ENCODE data around the gene SPATA33.
"Not testable (repeated sequence)": the region's sequence is repeated elsewhere in the genome, so short reads cannot be mapped to it uniquely, and the experiment has no call there.

Gene SPATA33

DNA sequence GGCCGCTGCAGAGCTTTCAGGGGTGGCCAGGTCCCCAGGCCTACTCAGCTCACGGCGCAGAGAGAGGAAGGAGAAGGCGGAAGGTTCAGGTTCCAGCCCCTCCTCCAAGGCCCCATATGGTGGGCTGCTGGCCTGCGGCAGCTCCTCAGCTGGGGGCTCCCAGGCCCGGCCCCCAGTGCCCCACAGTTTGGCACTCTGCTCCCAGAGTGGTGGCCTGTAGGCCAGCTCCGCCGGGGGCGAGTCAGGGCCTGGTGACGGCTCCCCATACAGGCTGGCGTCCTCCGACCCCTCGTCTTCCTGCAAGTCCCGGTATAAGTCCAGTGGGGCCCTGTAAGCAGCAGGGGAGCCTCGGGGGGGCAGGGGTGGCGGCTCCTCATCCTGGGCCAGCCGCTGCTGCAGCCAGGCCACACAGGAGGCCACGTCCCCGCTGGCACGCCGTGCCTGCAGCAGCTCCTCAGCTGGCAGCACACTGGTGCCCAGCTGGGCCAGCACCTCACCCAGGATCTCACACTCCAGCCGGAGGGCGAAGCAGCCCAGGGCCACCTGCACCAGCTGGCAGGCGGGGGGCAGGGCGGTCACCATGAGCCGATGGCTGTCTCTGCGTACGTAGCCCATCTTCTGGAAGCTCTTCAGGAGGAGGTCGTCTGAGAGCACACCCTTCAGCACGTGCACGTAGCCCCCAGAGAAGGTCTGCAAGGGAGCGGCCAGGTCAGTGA, 40.1 kb downstream of the SPATA33 start:
- Histone ChIP-seq H3K4me1 (ENCODE audit: insufficient read depth, low read length) (peaks cover 8% of the 10 kb centered on the region), H3K36me3 (ENCODE audit: insufficient read depth, low read length) (peaks cover 13% of the 10 kb centered on the region), H3K9me3 (ENCODE audit: low read length) (no peaks in the 10 kb centered on the region), H3K9ac (ENCODE audit: low read length) (no peak overlapping the region), H3K4me3 (ENCODE audit: low read depth in 1 of 2, low read length in 2 of 2) (no peak overlapping the region), H3K27ac (ENCODE audit: low read depth, low read length) (no peak overlapping the region), H3K27me3 (ENCODE audit: control insufficient read depth in 1 of 2, insufficient read depth in 2 of 2, low read length in 2 of 2) (peaks cover 0 to 21% of the 10 kb centered on the region in 2 donors)

DNA sequence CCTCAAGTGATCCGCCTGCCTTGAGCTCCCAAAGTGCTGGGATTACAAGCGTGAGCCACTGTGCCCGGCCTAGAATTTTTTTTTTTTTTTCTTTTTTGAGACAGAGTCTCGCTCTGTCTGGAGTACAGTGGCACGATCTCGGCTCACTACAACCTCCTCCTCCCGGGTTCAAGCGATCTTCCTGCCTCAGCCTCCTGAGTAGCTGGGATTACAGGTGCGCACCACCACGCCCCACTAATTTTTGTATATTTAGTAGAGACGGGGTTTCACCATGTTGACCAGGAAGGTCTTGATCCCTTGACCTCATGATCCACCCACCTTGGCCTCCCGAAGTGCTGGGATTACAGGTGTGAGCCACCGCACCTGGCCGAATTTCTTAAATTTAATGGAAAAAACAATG, 41.1 kb downstream of the SPATA33 start:
- not testable (repeated sequence) for H3K4me3 ChIP-seq (ENCODE audit: low read depth in 1 of 2, low read length in 2 of 2); H3K9me3 ChIP-seq (ENCODE audit: low read length); H3K36me3 ChIP-seq (ENCODE audit: insufficient read depth, low read length)

DNA sequence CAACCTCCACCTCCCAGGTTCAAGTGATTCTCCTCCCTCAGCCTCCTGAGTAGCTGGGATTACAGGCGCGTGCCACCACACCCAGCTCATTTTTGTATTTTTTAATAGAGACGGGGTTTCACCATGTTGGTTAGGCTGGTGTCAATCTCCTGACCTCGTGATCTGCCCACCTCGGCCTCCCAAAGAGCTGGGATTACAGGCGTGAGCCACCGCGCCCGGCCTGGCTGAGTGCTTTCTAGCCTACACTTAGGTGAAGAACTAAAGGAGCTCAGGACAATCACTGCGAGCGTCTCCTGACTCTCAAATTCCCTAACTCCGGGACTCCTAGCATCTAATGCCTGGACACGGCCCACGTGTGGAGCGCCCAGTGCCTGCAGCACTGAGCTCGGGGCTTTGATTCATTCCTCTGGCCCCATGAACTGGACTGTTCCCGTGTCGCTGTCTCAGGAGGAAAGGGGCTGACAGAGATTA, 42.0 kb downstream of the SPATA33 start:
- not testable (repeated sequence) for H3K9ac ChIP-seq (ENCODE audit: low read length); H3K27ac ChIP-seq (ENCODE audit: low read depth, low read length); H3K4me1 ChIP-seq (ENCODE audit: insufficient read depth, low read length); H3K36me3 ChIP-seq (ENCODE audit: insufficient read depth, low read length); H3K4me3 ChIP-seq (ENCODE audit: low read depth in 1 of 2, low read length in 2 of 2); H3K9me3 ChIP-seq (ENCODE audit: low read length)
- peaks cover 0 to 34% of the 10 kb centered on the region in 2 donors for H3K27me3 ChIP-seq (ENCODE audit: control insufficient read depth in 1 of 2, insufficient read depth in 2 of 2, low read length in 2 of 2)

More for the DNA sequence above, 41.1 kb downstream of the SPATA33 start:
- not testable (repeated sequence) for H3K4me1 ChIP-seq (ENCODE audit: insufficient read depth, low read length); H3K27ac ChIP-seq (ENCODE audit: low read depth, low read length); H3K9ac ChIP-seq (ENCODE audit: low read length)
- H3K27me3 ChIP-seq (ENCODE audit: control insufficient read depth in 1 of 2, insufficient read depth in 2 of 2, low read length in 2 of 2), result peaks cover 0 to 27% of the 10 kb centered on the region in 2 donors

DNA sequence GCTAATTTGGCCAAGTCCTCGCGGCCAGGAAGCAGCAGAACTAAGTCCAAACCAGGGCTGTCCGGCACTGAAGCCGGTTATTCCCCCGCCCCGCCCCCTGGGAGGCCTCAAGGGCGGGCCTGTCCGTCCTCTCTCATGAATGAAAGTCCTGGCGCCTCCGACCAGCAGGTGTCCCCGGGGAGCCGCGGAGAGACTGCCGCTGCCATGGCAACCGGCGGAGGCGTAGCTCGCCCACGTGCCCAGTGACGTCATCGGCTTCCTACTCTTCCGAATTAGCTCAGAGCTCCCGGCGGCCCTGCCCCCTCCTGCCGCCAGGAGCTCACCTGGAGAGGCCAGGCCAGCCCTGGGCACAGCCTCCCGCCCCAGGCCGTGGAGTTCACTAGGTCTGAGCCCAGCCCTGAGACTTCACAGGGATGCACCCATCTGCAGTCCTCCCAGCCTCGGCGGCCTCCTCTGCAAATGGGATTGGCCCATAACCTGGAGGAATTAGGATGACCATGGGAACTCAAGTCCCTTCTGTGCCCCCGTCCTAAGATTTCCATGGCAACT, 42.5 kb downstream of the SPATA33 start:
- peak overlapping the region; percentile 24 to 58 for H3K4me3 ChIP-seq (ENCODE audit: low read depth in 1 of 2, low read length in 2 of 2)
- H3K9me3 ChIP-seq (ENCODE audit: low read length), result no peaks in the 10 kb centered on the region
- no peaks in the 10 kb centered on the region for H3K36me3 ChIP-seq (ENCODE audit: insufficient read depth, low read length)
- peaks cover 8% of the 10 kb centered on the region for H3K4me1 ChIP-seq (ENCODE audit: insufficient read depth, low read length)
- peaks cover 0 to 39% of the 10 kb centered on the region in 2 donors for H3K27me3 ChIP-seq (ENCODE audit: control insufficient read depth in 1 of 2, insufficient read depth in 2 of 2, low read length in 2 of 2)
- peak overlapping the region; percentile 1 for H3K27ac ChIP-seq (ENCODE audit: low read depth, low read length)
- H3K9ac ChIP-seq (ENCODE audit: low read length), result no peak overlapping the region

DNA sequence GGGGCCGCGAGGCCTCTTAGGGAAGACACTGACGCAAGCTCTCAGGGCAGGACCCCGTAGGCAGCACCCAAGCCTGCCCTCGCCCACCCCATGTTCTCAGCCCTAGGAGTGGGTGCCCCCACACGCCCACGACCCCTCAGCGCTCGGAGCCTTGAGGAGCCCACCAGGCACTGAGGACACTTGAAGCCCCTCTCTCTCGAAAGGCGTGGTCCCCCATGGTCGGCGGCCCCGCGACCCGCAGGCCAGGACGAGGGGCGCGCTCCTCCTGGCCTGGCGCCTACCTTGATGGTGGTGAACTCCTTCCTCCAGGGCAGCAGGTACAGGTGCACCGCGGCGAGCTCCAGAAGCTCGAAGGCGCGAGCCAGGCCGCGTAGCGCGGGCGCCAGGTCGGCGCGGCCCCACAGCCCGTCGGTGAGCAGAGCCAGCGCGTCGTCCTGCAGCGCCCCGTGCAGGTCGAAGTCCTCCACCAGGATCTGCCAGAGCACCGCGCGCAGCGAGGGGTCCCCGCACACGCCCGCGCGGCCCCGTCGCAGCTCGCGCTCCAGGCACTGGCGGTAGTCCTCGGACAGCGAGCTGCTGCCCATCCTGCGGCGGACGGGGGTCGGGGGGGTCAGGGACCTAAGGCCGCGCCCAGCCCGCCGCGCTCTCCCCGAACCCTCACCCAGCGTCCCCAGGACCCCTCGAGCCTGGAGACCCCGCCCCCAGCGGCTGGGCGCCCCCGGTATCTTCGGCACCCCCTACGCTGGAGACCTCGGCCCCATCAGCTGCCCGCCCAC, 43.2 kb downstream of the SPATA33 start:
- H3K4me1 ChIP-seq (ENCODE audit: insufficient read depth, low read length), result peaks cover 8% of the 10 kb centered on the region
- no peak overlapping the region for H3K9ac ChIP-seq (ENCODE audit: low read length)
- no peaks in the 10 kb centered on the region for H3K9me3 ChIP-seq (ENCODE audit: low read length)
- peak overlapping the region; percentile 24 to 58 for H3K4me3 ChIP-seq (ENCODE audit: low read depth in 1 of 2, low read length in 2 of 2)
- no peaks in the 10 kb centered on the region for H3K36me3 ChIP-seq (ENCODE audit: insufficient read depth, low read length)
- peaks cover 0 to 40% of the 10 kb centered on the region in 2 donors for H3K27me3 ChIP-seq (ENCODE audit: control insufficient read depth in 1 of 2, insufficient read depth in 2 of 2, low read length in 2 of 2)
- peak overlapping the region; percentile 1 for H3K27ac ChIP-seq (ENCODE audit: low read depth, low read length)

DNA sequence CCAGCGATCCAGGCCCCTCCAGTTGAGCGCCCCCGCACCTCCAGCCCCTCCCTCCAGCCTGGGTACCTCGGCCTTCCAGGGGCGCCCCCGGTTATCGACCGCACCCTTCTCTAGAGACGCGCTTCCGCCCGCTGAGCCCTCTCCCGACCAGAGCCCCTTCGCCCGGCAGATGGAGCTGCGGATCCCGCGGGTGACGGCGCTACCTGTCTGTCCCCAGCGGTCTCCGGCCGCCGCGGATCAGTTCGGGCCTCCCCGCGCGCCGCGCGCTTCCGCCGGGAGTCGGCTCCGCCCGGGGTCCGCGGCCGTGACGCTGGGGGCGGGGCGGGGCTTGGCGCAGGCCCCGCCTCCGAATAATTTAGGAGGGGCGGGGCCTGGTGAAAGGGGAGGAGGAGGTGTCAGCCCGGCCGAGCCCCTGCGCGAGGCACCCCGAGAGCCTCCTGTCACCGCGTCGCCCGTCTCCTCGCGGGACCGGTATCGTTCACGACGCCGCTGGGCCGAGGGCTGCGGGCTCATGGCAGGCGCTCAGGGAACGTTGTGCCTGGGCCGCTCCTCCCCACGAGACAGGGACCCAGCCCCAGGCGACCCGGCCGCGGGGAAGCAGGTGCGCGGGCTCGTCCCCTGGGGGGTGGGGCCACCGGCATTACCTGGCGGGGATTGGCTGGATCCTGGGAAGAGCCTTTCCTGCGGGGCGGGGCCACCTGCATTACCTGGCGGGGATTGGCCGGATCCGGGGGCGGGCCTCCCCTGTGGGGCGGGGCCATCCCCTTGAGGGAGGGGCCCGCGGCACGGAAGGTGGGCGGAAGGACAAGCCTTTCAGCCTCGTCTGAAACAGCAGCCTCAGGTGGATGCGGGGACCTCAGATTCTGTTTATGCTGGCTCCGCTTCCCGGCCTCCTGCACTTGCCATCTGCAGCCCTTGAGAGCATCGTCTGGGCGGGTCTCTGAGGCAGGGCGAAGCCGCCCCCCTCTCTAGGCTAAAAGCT, 44.1 kb downstream of the SPATA33 start, which contains the start of gene SPATA2L:
Gene SPATA2L, minus strand, starts transcription at position 281 of the 982 bp plus-strand sequence. CDS start 473 bp downstream, outside the sequence.
- Histone ChIP-seq H3K36me3 (ENCODE audit: insufficient read depth, low read length) (no peaks in the 10 kb centered on the region), H3K27me3 (ENCODE audit: control insufficient read depth in 1 of 2, insufficient read depth in 2 of 2, low read length in 2 of 2) (peaks cover 0 to 40% of the 10 kb centered on the region in 2 donors), H3K4me1 (ENCODE audit: insufficient read depth, low read length) (peaks cover 8% of the 10 kb centered on the region), H3K9ac (ENCODE audit: low read length) (no peak within 1 kb of the TSS), H3K27ac (ENCODE audit: low read depth, low read length) (peak within 1 kb of the TSS; percentile 1), H3K4me3 (ENCODE audit: low read depth in 1 of 2, low read length in 2 of 2) (peak within 1 kb of the TSS; percentile 50 to 58), H3K9me3 (ENCODE audit: low read length) (no peaks in the 10 kb centered on the region)

DNA sequence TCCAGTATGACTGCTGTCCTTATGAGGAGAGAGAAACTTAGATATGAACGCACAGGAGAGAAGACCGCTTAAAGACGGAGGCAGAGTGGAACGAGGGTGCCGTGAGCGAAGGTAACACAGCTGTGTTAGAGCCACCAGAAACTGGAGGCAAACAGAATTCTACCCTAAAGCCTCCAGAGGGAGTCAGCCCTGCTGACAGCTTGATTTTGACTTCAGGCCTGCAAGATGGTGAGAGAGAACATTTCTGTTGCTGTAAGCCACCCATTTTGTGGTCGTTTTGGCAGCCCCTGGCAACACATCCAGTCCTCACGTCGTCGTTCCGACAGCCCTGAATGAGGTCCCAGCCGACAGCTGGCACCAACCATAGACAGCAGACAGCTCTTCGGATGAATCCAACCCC, 46.6 kb downstream of the SPATA33 start:
- Histone ChIP-seq H3K27me3 (ENCODE audit: control insufficient read depth in 1 of 2, insufficient read depth in 2 of 2, low read length in 2 of 2) (peaks cover 0 to 40% of the 10 kb centered on the region in 2 donors), H3K9me3 (ENCODE audit: low read length) (no peaks in the 10 kb centered on the region), H3K36me3 (ENCODE audit: insufficient read depth, low read length) (no peaks in the 10 kb centered on the region), H3K4me1 (ENCODE audit: insufficient read depth, low read length) (peaks cover 8% of the 10 kb centered on the region), H3K9ac (ENCODE audit: low read length) (no peak overlapping the region), H3K27ac (ENCODE audit: low read depth, low read length) (no peak overlapping the region), H3K4me3 (ENCODE audit: low read depth in 1 of 2, low read length in 2 of 2) (no peak overlapping the region)

DNA sequence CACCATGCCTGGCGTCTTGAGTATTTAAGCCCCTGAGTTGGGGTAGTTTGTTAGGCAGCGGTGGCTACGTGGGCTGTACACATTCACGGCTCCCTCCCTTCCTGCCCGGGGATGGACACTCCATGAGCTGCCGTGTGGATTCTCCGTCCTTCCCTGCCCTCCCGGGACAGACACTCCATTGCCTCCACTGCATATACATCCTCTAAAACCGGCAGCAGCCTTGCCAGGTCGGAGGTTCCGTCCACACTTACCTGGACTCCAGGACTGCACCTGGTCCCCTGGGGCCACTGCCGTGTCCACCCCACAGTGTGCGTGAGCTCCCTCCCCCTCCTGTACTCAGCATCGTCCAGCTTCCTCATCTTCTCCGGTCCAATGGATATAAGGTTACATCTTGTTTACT, 47.4 kb downstream of the SPATA33 start:
- Histone ChIP-seq H3K27ac (ENCODE audit: low read depth, low read length) (no peak overlapping the region), H3K36me3 (ENCODE audit: insufficient read depth, low read length) (no peaks in the 10 kb centered on the region), H3K4me1 (ENCODE audit: insufficient read depth, low read length) (peaks cover 8% of the 10 kb centered on the region), H3K9me3 (ENCODE audit: low read length) (no peaks in the 10 kb centered on the region), H3K9ac (ENCODE audit: low read length) (no peak overlapping the region), H3K4me3 (ENCODE audit: low read depth in 1 of 2, low read length in 2 of 2) (no peak overlapping the region), H3K27me3 (ENCODE audit: control insufficient read depth in 1 of 2, insufficient read depth in 2 of 2, low read length in 2 of 2) (peaks cover 0 to 40% of the 10 kb centered on the region in 2 donors)

DNA sequence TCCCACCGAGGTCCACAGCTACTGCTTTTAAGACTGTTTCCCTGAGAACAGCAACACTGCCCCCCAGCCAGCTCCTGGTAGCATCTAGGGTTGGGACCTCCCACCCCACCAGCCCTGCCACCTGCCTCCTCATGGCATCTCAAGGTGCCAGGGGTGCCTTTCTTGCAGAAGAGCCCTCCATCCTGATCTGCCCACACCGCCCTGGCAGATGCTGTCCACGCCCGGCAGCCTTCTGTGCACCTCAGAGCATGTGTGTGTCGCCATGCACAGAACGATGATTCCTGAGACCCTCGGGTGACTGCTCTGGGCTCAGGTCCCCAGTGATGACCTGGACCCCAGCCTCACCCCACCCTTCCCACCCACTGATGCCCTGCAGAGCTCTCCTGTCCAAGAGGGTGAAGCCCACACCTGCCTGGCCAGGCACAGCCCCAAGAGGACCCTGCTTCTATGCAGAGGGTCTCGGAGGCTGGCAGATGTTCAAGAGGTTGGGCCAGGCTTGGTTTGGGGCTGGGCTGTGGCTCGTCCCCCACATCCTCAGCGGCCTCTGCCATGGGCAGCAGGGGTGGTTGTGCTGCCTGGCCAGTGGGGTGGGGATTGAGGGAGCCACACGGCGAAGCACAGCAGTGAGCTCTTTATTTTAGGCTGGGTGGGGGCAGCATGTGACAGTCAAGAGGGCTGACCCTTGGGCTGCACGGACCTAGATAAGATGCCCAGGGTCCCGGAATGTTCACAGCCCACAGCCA, 49.1 kb downstream of the SPATA33 start:
- H3K9me3 ChIP-seq (ENCODE audit: low read length), result no peaks in the 10 kb centered on the region
- no peaks in the 10 kb centered on the region for H3K36me3 ChIP-seq (ENCODE audit: insufficient read depth, low read length)
- H3K4me1 ChIP-seq (ENCODE audit: insufficient read depth, low read length), result no peaks in the 10 kb centered on the region
- no peak overlapping the region for H3K27ac ChIP-seq (ENCODE audit: low read depth, low read length)
- no peak overlapping the region for H3K4me3 ChIP-seq (ENCODE audit: low read depth in 1 of 2, low read length in 2 of 2)
- peaks cover 0 to 30% of the 10 kb centered on the region in 2 donors for H3K27me3 ChIP-seq (ENCODE audit: control insufficient read depth in 1 of 2, insufficient read depth in 2 of 2, low read length in 2 of 2)
- H3K9ac ChIP-seq (ENCODE audit: low read length), result no peak overlapping the region

DNA sequence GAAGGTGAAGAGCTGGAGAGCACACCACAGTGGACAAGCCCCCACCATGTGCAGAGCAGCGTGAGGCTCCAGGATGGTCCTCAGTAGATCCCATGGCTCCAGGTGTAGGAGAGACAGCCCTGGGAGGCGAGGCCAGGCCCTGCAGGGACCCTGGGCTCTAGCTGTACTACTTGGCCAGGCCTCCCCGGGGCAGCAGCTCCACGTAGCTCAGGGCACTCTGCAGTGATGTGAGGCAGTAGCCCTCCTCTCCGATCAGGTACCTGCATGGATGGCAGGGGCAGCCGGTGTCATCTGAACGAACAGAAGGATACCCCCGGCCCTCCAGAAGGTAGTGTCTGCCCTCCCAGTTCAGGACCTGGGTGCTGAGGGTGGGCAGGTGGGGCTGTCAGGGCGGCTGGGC, 50.1 kb downstream of the SPATA33 start:
- H3K27ac ChIP-seq (ENCODE audit: low read depth, low read length), result no peak overlapping the region
- no peaks in the 10 kb centered on the region for H3K4me1 ChIP-seq (ENCODE audit: insufficient read depth, low read length)
- no peaks in the 10 kb centered on the region for H3K9me3 ChIP-seq (ENCODE audit: low read length)
- H3K4me3 ChIP-seq (ENCODE audit: low read depth in 1 of 2, low read length in 2 of 2), result no peak overlapping the region
- no peaks in the 10 kb centered on the region for H3K36me3 ChIP-seq (ENCODE audit: insufficient read depth, low read length)
- H3K27me3 ChIP-seq (ENCODE audit: control insufficient read depth in 1 of 2, insufficient read depth in 2 of 2, low read length in 2 of 2), result peaks cover 0 to 30% of the 10 kb centered on the region in 2 donors
- H3K9ac ChIP-seq (ENCODE audit: low read length), result no peak overlapping the region

Measured in muscle layer of colon (tissue), 2 donors.